Measurements from ENCODE around the gene HELZ.
"Not testable (repeated sequence)": the region's sequence is repeated elsewhere in the genome, so short reads cannot be mapped to it uniquely, and the experiment has no call there.

Gene HELZ

GRCh38 chr17:67052720-67053437 lies 192.1 kb downstream of the HELZ start:
- no peak for DNase-seq (ENCODE audit: low spot score)

- no peak for DNase-seq (ENCODE audit: low spot score)
Observed at GRCh38 chr17:67051837-67052236, 193.2 kb downstream of the HELZ start.

- DNase-seq (ENCODE audit: low spot score) = no peak
Observed at GRCh38 chr17:67051155-67051538, 193.8 kb downstream of the HELZ start.

- no peak for DNase-seq (ENCODE audit: low spot score)
Observed at GRCh38 chr17:67050471-67051154, 194.4 kb downstream of the HELZ start.

GRCh38 chr17:67050066-67050465 lies 194.9 kb downstream of the HELZ start:
- DNase-seq (ENCODE audit: low spot score) = no peak

GRCh38 chr17:67049025-67049739 lies 195.8 kb downstream of the HELZ start:
- no peak for DNase-seq (ENCODE audit: low spot score)

- peak; percentile 41 for DNase-seq (ENCODE audit: low spot score)
Observed at GRCh38 chr17:67047382-67047781, 197.6 kb downstream of the HELZ start.

GRCh38 chr17:67046398-67046797 lies 198.6 kb downstream of the HELZ start:
- DNase-seq (ENCODE audit: low spot score) = no peak

- no peak for DNase-seq (ENCODE audit: low spot score)
Observed at GRCh38 chr17:67044940-67045339, 200.1 kb downstream of the HELZ start.

- no peak for DNase-seq (ENCODE audit: low spot score)
Observed at GRCh38 chr17:67044016-67044772, 200.8 kb downstream of the HELZ start, which contains the start of gene CACNG1. TSS of gene CACNG1 (plus strand) at chr17:67044554. CDS start at chr17:67044661, 107 bp downstream.

GRCh38 chr17:67043283-67043682 lies 201.7 kb downstream of the HELZ start:
- no peak for DNase-seq (ENCODE audit: low spot score)

GRCh38 chr17:67041941-67042899 lies 202.8 kb downstream of the HELZ start:
- no peak for DNase-seq (ENCODE audit: low spot score)

GRCh38 chr17:67041531-67041930 lies 203.5 kb downstream of the HELZ start:
- DNase-seq (ENCODE audit: low spot score) = no peak

- DNase-seq (ENCODE audit: low spot score) = not testable (repeated sequence)
Observed at GRCh38 chr17:67041119-67041518, 203.9 kb downstream of the HELZ start.

- no peak for DNase-seq (ENCODE audit: low spot score)
Observed at GRCh38 chr17:67040652-67041051, 204.3 kb downstream of the HELZ start.

GRCh38 chr17:67038861-67039365 lies 206.1 kb downstream of the HELZ start:
- no peak for DNase-seq (ENCODE audit: low spot score)

GRCh38 chr17:67035131-67036083 lies 209.6 kb downstream of the HELZ start:
- DNase-seq (ENCODE audit: low spot score) = no peak

- DNase-seq (ENCODE audit: low spot score) = no peak
Observed at GRCh38 chr17:67033613-67034012, 211.4 kb downstream of the HELZ start.

GRCh38 chr17:67032985-67033384 lies 212.0 kb downstream of the HELZ start:
- no peak for DNase-seq (ENCODE audit: low spot score)

Measured in SK-N-DZ (cell line).